ENCODE results near the gene SNX30.

SNX30 gene

GRCh38 chr9:112833081-112833480 is 82.5 kb downstream of the SNX30 start:
- no peak for DNase-seq

- no peak for DNase-seq
These were observed 85.8 kb downstream of the SNX30 start for GRCh38 chr9:112836394-112836793.

- no peak for DNase-seq
These were observed 87.8 kb downstream of the SNX30 start for GRCh38 chr9:112838342-112838741.

GRCh38 chr9:112839331-112839730 is 88.8 kb downstream of the SNX30 start:
- no peak for DNase-seq

GRCh38 chr9:112841261-112841660 is 90.7 kb downstream of the SNX30 start:
- no peak for DNase-seq

GRCh38 chr9:112842555-112842954 is 92.0 kb downstream of the SNX30 start:
- DNase-seq = no peak

GRCh38 chr9:112844771-112845542 is 94.4 kb downstream of the SNX30 start:
- DNase-seq = peak; percentile 78

GRCh38 chr9:112846528-112847488 is 96.2 kb downstream of the SNX30 start:
- no peak for DNase-seq

GRCh38 chr9:112848316-112849151 is 98.0 kb downstream of the SNX30 start:
- DNase-seq = no peak

- DNase-seq = peak; percentile 18
These were observed 98.9 kb downstream of the SNX30 start for GRCh38 chr9:112849363-112849922.

- DNase-seq = no peak
These were observed 100.3 kb downstream of the SNX30 start for GRCh38 chr9:112850840-112851239.

- no peak for DNase-seq
These were observed 102.4 kb downstream of the SNX30 start for GRCh38 chr9:112852741-112853504.

GRCh38 chr9:112853882-112854585 is 103.5 kb downstream of the SNX30 start:
- DNase-seq = no peak

GRCh38 chr9:112854657-112855056 is 104.1 kb downstream of the SNX30 start:
- no peak for DNase-seq

GRCh38 chr9:112856200-112856599 is 105.6 kb downstream of the SNX30 start:
- DNase-seq = no peak

GRCh38 chr9:112856843-112857242 is 106.3 kb downstream of the SNX30 start:
- DNase-seq = no peak

- no peak for DNase-seq
These were observed 107.4 kb downstream of the SNX30 start for GRCh38 chr9:112858005-112858404.

- DNase-seq = no peak
These were observed 108.1 kb downstream of the SNX30 start for GRCh38 chr9:112858625-112859147.

GRCh38 chr9:112860451-112860850 is 109.9 kb downstream of the SNX30 start:
- DNase-seq = no peak

- no peak for DNase-seq
These were observed 110.6 kb downstream of the SNX30 start for GRCh38 chr9:112861155-112861554.

All from activated CD4-positive, alpha-beta T cell treated with anti-CD3 and anti-CD28 coated beads, Interleukin-2, amount 50 U/mL, for 16 hours (primary cell).